H9 (cell line): ENCODE results near the gene ADCY5. TPM values are rescaled to one million over a fixed set of nuclear protein-coding genes. Genes with fewer than 3 reads are reported as not detected.

Experiments
- DNase-seq: peaks from one replicate; pipeline ENCODE4 v3.0.0-alpha.2; 2017
- H2AFZ ChIP-seq: one replicate; pipeline ENCODE4 v1.6.1; 2013; ENCODE audit warnings: mild to moderate bottlenecking, low read length, control low read depth, moderate library complexity
- H2AK5ac ChIP-seq: 2 replicates; pipeline ENCODE4 v1.6.1; 2013; ENCODE audit warnings: low read length, control low read depth, mixed read lengths; ENCODE audit not compliant: insufficient read length
- H2BK120ac ChIP-seq: one replicate; pipeline ENCODE4 v1.6.1; 2013; ENCODE audit warnings: low read depth, mild to moderate bottlenecking, low read length, control low read depth, inconsistent platforms; ENCODE audit not compliant: poor library complexity, severe bottlenecking
- H2BK12ac ChIP-seq: 2 replicates; pipeline ENCODE4 v1.6.1; 2013; ENCODE audit warnings: low read length, control low read depth, mixed read lengths, low read depth; ENCODE audit not compliant: insufficient read length
- H2BK15ac ChIP-seq: 2 replicates; pipeline ENCODE4 v1.6.1; 2013; ENCODE audit warnings: low read depth, low read length, control low read depth
- H2BK20ac ChIP-seq: one replicate; pipeline ENCODE4 v1.6.1; 2013; ENCODE audit warnings: low read depth, mild to moderate bottlenecking, low read length, control low read depth, inconsistent platforms; ENCODE audit not compliant: poor library complexity, severe bottlenecking
- H2BK5ac ChIP-seq: 2 replicates; pipeline ENCODE4 v1.6.1; 2013; ENCODE audit warnings: low read length, control low read depth, mixed read lengths; ENCODE audit not compliant: insufficient read length
- H3K14ac ChIP-seq: 2 replicates; pipeline ENCODE4 v1.6.1; 2013; ENCODE audit warnings: low read length, control low read depth; ENCODE audit not compliant: insufficient read depth
- H3K18ac ChIP-seq: 2 replicates; pipeline ENCODE4 v1.6.1; 2013; ENCODE audit warnings: low read depth, mild to moderate bottlenecking, mixed read lengths, low read length, control low read depth; ENCODE audit not compliant: insufficient read length
- H3K23ac ChIP-seq: 2 replicates; pipeline ENCODE4 v1.6.1; 2013; ENCODE audit warnings: low read length, control low read depth, mixed read lengths, low read depth; ENCODE audit not compliant: insufficient read length
- H3K23me2 ChIP-seq: 2 replicates; pipeline ENCODE4 v1.6.1; 2013; ENCODE audit warnings: low read depth, mild to moderate bottlenecking, mixed read lengths, low read length, control low read depth; ENCODE audit not compliant: insufficient read length, poor library complexity, severe bottlenecking
- H3K27ac ChIP-seq: 2 replicates; pipeline ENCODE4 v1.5.1; 2013; ENCODE audit warnings: low read length, control low read depth, mixed read lengths, low read depth; ENCODE audit not compliant: insufficient read length
- H3K27me3 ChIP-seq: 2 replicates; pipeline ENCODE4 v1.6.1; 2013; ENCODE audit warnings: low read length, control low read depth, inconsistent platforms; ENCODE audit not compliant: insufficient read depth
- H3K4ac ChIP-seq: 2 replicates; pipeline ENCODE4 v1.6.1; 2013; ENCODE audit warnings: low read depth, mild to moderate bottlenecking, control low read depth, inconsistent platforms, low read length, moderate library complexity
- H3K4me1 ChIP-seq: 2 replicates; pipeline ENCODE4 v1.6.1; 2013; ENCODE audit warnings: low read length, control low read depth, inconsistent platforms; ENCODE audit not compliant: insufficient read depth
- H3K4me2 ChIP-seq: 2 replicates; pipeline ENCODE4 v1.6.1; 2013; ENCODE audit warnings: low read length, control low read depth, mixed read lengths; ENCODE audit not compliant: insufficient read length, insufficient read depth
- H3K56ac ChIP-seq: 2 replicates; pipeline ENCODE4 v1.6.1; 2013; ENCODE audit warnings: low read depth, mild to moderate bottlenecking, mixed read lengths, low read length, control low read depth; ENCODE audit not compliant: insufficient read length
- H3K79me1 ChIP-seq: 2 replicates; pipeline ENCODE4 v1.6.1; 2013; ENCODE audit warnings: low read depth, mild to moderate bottlenecking, moderate library complexity, low read length, control low read depth, inconsistent platforms; ENCODE audit not compliant: insufficient read depth, poor library complexity, severe bottlenecking
- H3K79me2 ChIP-seq: 2 replicates; pipeline ENCODE4 v1.6.1; 2013; ENCODE audit warnings: low read length, control low read depth, inconsistent platforms; ENCODE audit not compliant: insufficient read depth
- H3K9ac ChIP-seq: 2 replicates; pipeline ENCODE4 v1.6.1; 2013; ENCODE audit warnings: low read length, control low read depth, mixed read lengths; ENCODE audit not compliant: insufficient read length; ENCODE audit errors: extremely low read depth
- H3K9me3 ChIP-seq: one replicate; pipeline ENCODE4 v1.6.1; 2013; ENCODE audit warnings: low read depth, low read length, inconsistent platforms; ENCODE audit not compliant: control insufficient read depth
- H3T11ph ChIP-seq: one replicate; pipeline ENCODE4 v1.6.1; 2013; ENCODE audit warnings: mild to moderate bottlenecking, low read length, control low read depth, inconsistent platforms
- H4K20me1 ChIP-seq: one replicate; pipeline ENCODE4 v1.6.1; 2013; ENCODE audit not compliant: control insufficient read depth, insufficient read length, insufficient read depth
- H4K5ac ChIP-seq: 2 replicates; pipeline ENCODE4 v1.6.1; 2013; ENCODE audit warnings: low read depth, mild to moderate bottlenecking, mixed read lengths, low read length, control low read depth; ENCODE audit not compliant: insufficient read length
- H4K8ac ChIP-seq: replicated peaks from 2 replicates; pipeline ENCODE4 v1.6.1; 2013; ENCODE audit warnings: low read length, control low read depth, mixed read lengths, low read depth; ENCODE audit not compliant: insufficient read length
- H4K91ac ChIP-seq: 2 replicates; pipeline ENCODE4 v1.6.1; 2013; ENCODE audit warnings: low read depth, mild to moderate bottlenecking, moderate library complexity, mixed read lengths, low read length, control low read depth; ENCODE audit not compliant: insufficient read length
- H3K27ac Mint-ChIP-seq, 3 experiments: 2 replicates in 2 of 3; 3 replicates in 1 of 3; pipeline ENCODE4 v1.8.0; 2020 to 2021; ENCODE audit warnings: mixed read lengths in 3 of 3, mild to moderate bottlenecking in 1 of 3, moderate library complexity in 1 of 3
- H3K27me3 Mint-ChIP-seq: 2 replicates; pipeline ENCODE4 v1.8.0; 2021; ENCODE audit warnings: low read depth, mild to moderate bottlenecking, moderate library complexity, mixed read lengths
- H3K36me3 Mint-ChIP-seq, 3 experiments: 2 replicates in 2 of 3; 3 replicates in 1 of 3; pipeline ENCODE4 v1.8.0; 2020 to 2021; ENCODE audit warnings: low read depth in 3 of 3, mixed read lengths in 3 of 3; ENCODE audit not compliant: insufficient read depth in 1 of 3
- H3K4me1 Mint-ChIP-seq, 2 experiments: 2 replicates each; pipeline ENCODE4 v1.8.0; 2020; ENCODE audit warnings: mixed read lengths in 2 of 2
- H3K4me3 Mint-ChIP-seq, 2 experiments: 2 replicates in 1 of 2; 3 replicates in 1 of 2; pipeline ENCODE4 v1.8.0; 2020 to 2021; ENCODE audit warnings: mild to moderate bottlenecking in 2 of 2, mixed read lengths in 2 of 2, moderate library complexity in 1 of 2
- H3K9me3 Mint-ChIP-seq, 2 experiments: 2 replicates in 1 of 2; 3 replicates in 1 of 2; pipeline ENCODE4 v1.8.0; 2020; ENCODE audit warnings: mild to moderate bottlenecking in 2 of 2, mixed read lengths in 2 of 2, moderate library complexity in 1 of 2
- WGBS: extraction: QIAGEN DNeasy Blood & Tissue Kit; methylation state at CpG from one replicate; pipeline ENCODE4 v1.1.7; 2013; ENCODE audit warnings: missing lambda C conversion rate, low lambda C conversion rate, mixed read lengths; ENCODE audit not compliant: insufficient read length; ENCODE audit errors: extremely low coverage; 5-methylcytosine and 5-hydroxymethylcytosine counted together
- total RNA-seq: library from RNA; stranded (reverse); gene quantifications from 2 replicates; pipeline ENCODE4 v1.2.1, GENCODE V29; 2021
- TF ChIP-seq, protein P1 (sequence below): fragments of 200-600 bp; sonication (generic); conservative IDR thresholded peaks from 3 replicates; pipeline ENCODE4 v1.8.0; 2021; ENCODE audit warnings: antibody characterized with exemption, mild to moderate bottlenecking

The ADCY5 gene
- total RNA-seq, 1 experiment from 2014 or later = 5.0 TPM

GRCh38 chr3:123272547-123272946 is 176.3 kb downstream of the ADCY5 start:
- H3K9me3 ChIP-seq = no peaks in the 10 kb centered on the region
- H3K27me3 ChIP-seq = no peaks in the 10 kb centered on the region
- no peaks in the 10 kb centered on the region for H3K79me1 ChIP-seq
- no peak overlapping the region for H2AK5ac ChIP-seq
- Mint-ChIP-seq H3K9me3 (no peaks in the 10 kb centered on the region), H3K27ac (no peak overlapping the region), H3K4me1 (peaks cover 9 to 11% of the 10 kb centered on the region in 2 experiments), H3K36me3 (peaks cover 0 to 7% (median 7%) of the 10 kb centered on the region in 3 experiments; a peak in 4 of 7 replicates), H3K27me3 (no peaks in the 10 kb centered on the region), H3K4me3 (no peak overlapping the region)
- no peak overlapping the region for H2BK12ac ChIP-seq
- no peak overlapping the region for H3K4me2 ChIP-seq
- no peak overlapping the region for H4K5ac ChIP-seq
- peak overlapping the region; percentile 84; the same call in 1 of the 2 replicates for H2BK15ac ChIP-seq
- H3K23me2 ChIP-seq = no peaks in the 10 kb centered on the region
- H3K9ac ChIP-seq = no peak overlapping the region
- no peak overlapping the region for H2BK20ac ChIP-seq
- peaks cover 6% of the 10 kb centered on the region; the same call in 1 of the 2 replicates for H3K4me1 ChIP-seq
- no peaks in the 10 kb centered on the region for H4K20me1 ChIP-seq
- H3T11ph ChIP-seq = no peak overlapping the region
- H3K79me2 ChIP-seq = no peaks in the 10 kb centered on the region
- no peak overlapping the region for H3K23ac ChIP-seq
- WGBS = no CpG with 5 or more reads among the region's 2 CpGs
- TF ChIP-seq, protein P1, sequence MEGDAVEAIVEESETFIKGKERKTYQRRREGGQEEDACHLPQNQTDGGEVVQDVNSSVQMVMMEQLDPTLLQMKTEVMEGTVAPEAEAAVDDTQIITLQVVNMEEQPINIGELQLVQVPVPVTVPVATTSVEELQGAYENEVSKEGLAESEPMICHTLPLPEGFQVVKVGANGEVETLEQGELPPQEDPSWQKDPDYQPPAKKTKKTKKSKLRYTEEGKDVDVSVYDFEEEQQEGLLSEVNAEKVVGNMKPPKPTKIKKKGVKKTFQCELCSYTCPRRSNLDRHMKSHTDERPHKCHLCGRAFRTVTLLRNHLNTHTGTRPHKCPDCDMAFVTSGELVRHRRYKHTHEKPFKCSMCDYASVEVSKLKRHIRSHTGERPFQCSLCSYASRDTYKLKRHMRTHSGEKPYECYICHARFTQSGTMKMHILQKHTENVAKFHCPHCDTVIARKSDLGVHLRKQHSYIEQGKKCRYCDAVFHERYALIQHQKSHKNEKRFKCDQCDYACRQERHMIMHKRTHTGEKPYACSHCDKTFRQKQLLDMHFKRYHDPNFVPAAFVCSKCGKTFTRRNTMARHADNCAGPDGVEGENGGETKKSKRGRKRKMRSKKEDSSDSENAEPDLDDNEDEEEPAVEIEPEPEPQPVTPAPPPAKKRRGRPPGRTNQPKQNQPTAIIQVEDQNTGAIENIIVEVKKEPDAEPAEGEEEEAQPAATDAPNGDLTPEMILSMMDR = no peak
- no peak overlapping the region for H3K56ac ChIP-seq
- no peak for DNase-seq
- no peak overlapping the region for H3K4ac ChIP-seq
- no peak overlapping the region for H4K8ac ChIP-seq
- no peak overlapping the region for H2AFZ ChIP-seq
- H2BK5ac ChIP-seq = no peak overlapping the region
- H3K27ac ChIP-seq = no peak overlapping the region
- H3K14ac ChIP-seq = no peak overlapping the region
- H3K18ac ChIP-seq = no peak overlapping the region
- H4K91ac ChIP-seq = no peak overlapping the region
- no peak overlapping the region for H2BK120ac ChIP-seq
